Suprapubic skin (tissue), 4 donors: ENCODE measurements around the gene CNTN4.

Experiments
- EP300 ChIP-seq: sonication (generic); formaldehyde crosslinking; IDR thresholded peaks from one replicate; pipeline ENCODE4 v1.6.1; 2017; ENCODE audit warnings: antibody characterized with exemption
- POLR2A ChIP-seq, 2 donors: fragments of 450-650 bp; IDR thresholded peaks; one replicate each; pipeline ENCODE4 v1.6.1; 2017; ENCODE audit warnings: antibody characterized with exemption in 2 of 2, mild to moderate bottlenecking in 2 of 2, moderate library complexity in 2 of 2
- POLR2AphosphoS5 ChIP-seq, 3 donors: sonication (generic); formaldehyde crosslinking; IDR thresholded peaks; one replicate each; pipeline ENCODE4 v1.6.1; 2017; ENCODE audit warnings: antibody characterized with exemption in 3 of 3
- TF ChIP-seq, protein P1 (sequence below), 2 donors: fragments of 200-600 bp in 1 of 2; fragments of 450-650 bp in 1 of 2; sonication (generic) in 1 of 2; IDR thresholded peaks; one replicate each; pipeline ENCODE4 v1.5.1; 2016 to 2019; ENCODE audit warnings: antibody characterized with exemption in 2 of 2, mild to moderate bottlenecking in 1 of 2, moderate library complexity in 1 of 2

DNA sequence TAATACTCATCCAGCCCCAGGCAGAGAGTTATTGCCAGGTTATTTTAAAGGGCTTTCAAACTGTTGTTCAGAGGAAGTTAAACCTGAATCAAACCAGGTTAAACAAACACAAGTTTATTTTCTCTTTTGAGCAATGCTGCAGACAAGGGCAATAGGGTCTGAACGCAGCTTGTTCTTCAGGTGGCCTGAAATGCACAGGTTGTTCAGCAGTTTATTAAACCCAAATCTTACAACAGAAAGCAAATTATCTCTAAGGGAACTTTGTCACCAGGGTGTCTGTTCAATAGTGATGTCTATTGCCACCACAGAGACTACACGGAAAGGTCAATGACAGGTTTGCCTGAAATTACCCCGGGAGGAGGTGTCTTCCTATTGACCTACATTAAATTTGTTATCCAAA is 877.5 kb downstream of the CNTN4 start:
- no peak for TF ChIP-seq POLR2A (IDR thresholded peaks at IDR 0.05)
- TF ChIP-seq POLR2AphosphoS5 (IDR thresholded peaks at IDR 0.05), result no peak
- TF ChIP-seq, protein P1, sequence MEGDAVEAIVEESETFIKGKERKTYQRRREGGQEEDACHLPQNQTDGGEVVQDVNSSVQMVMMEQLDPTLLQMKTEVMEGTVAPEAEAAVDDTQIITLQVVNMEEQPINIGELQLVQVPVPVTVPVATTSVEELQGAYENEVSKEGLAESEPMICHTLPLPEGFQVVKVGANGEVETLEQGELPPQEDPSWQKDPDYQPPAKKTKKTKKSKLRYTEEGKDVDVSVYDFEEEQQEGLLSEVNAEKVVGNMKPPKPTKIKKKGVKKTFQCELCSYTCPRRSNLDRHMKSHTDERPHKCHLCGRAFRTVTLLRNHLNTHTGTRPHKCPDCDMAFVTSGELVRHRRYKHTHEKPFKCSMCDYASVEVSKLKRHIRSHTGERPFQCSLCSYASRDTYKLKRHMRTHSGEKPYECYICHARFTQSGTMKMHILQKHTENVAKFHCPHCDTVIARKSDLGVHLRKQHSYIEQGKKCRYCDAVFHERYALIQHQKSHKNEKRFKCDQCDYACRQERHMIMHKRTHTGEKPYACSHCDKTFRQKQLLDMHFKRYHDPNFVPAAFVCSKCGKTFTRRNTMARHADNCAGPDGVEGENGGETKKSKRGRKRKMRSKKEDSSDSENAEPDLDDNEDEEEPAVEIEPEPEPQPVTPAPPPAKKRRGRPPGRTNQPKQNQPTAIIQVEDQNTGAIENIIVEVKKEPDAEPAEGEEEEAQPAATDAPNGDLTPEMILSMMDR (IDR thresholded peaks at IDR 0.05), result no peak
- TF ChIP-seq EP300, result no peak
